CD4-positive, alpha-beta memory T cell (primary cell): ENCODE measurements around the gene SERPINA6. TPM values are rescaled to one million over a fixed set of nuclear protein-coding genes. Genes with fewer than 3 reads are reported as not detected.
"Not testable (repeated sequence)": the region's sequence is repeated elsewhere in the genome, so short reads cannot be mapped to it uniquely, and the experiment has no call there.

Source experiments
- CTCF ChIA-PET: fragments of 350-600 bp; sonication (Branson Sonifier 250); formaldehyde crosslinking; loops from one replicate; lab custom pipeline; 2021; ENCODE audit warnings: inconsistent platforms; ENCODE audit not compliant: partially characterized antibody; lab: Charles Lee
- POLR2A ChIA-PET: fragments of 350-600 bp; sonication (Branson Sonifier 250); formaldehyde crosslinking; loops from one replicate; lab custom pipeline; 2021; ENCODE audit not compliant: partially characterized antibody; lab: Charles Lee
- DNase-seq, 5 donors: peaks; one replicate each; pipeline versions ENCODE4 v3.0.0 to v3.0.0-alpha.2; 2020 to 2022; ENCODE audit warnings: mixed read lengths in 1 of 5
- H3K27ac ChIP-seq: one replicate; pipeline ENCODE4 v1.7.0; 2013; ENCODE audit warnings: low read depth, low read length
- H3K27me3 ChIP-seq: 2 replicates; pipeline ENCODE4 v1.7.0; 2013; ENCODE audit warnings: mild to moderate bottlenecking, low read length, moderate library complexity; ENCODE audit not compliant: insufficient read depth
- H3K36me3 ChIP-seq: 2 replicates; pipeline ENCODE4 v1.7.0; 2013; ENCODE audit warnings: mild to moderate bottlenecking, low read length, moderate library complexity; ENCODE audit not compliant: insufficient read depth
- H3K4me1 ChIP-seq: 2 replicates; pipeline ENCODE4 v1.7.0; 2013; ENCODE audit warnings: mild to moderate bottlenecking, low read length, moderate library complexity; ENCODE audit not compliant: insufficient read depth
- H3K4me3 ChIP-seq, 2 donors: one replicate each; pipeline ENCODE4 v1.7.0; 2013; ENCODE audit warnings: low read length in 2 of 2, mild to moderate bottlenecking in 1 of 2
- H3K9me3 ChIP-seq, 2 donors: one replicate each; pipeline ENCODE4 v1.7.0; 2013; ENCODE audit warnings: low read length in 2 of 2, control low read depth in 1 of 2; ENCODE audit not compliant: control insufficient read depth in 1 of 2
- H3K27ac Mint-ChIP-seq, 7 donors: one replicate each; pipeline ENCODE4 v1.8.0; 2020 to 2021; ENCODE audit warnings: mixed read lengths in 7 of 7, mild to moderate bottlenecking in 6 of 7, inconsistent platforms in 3 of 7, moderate library complexity in 3 of 7
- H3K27me3 Mint-ChIP-seq, 2 donors: one replicate each; pipeline ENCODE4 v1.8.0; 2020 to 2021; ENCODE audit warnings: mixed read lengths in 2 of 2
- H3K36me3 Mint-ChIP-seq, 2 donors: one replicate each; pipeline ENCODE4 v1.8.0; 2020 to 2021; ENCODE audit warnings: mixed read lengths in 2 of 2, inconsistent platforms in 1 of 2, mild to moderate bottlenecking in 1 of 2
- H3K4me1 Mint-ChIP-seq, 4 donors: one replicate each; pipeline ENCODE4 v1.8.0; 2020 to 2021; ENCODE audit warnings: mixed read lengths in 4 of 4, mild to moderate bottlenecking in 1 of 4
- H3K4me3 Mint-ChIP-seq, 8 donors: one replicate each; pipeline ENCODE4 v1.8.0; 2020 to 2021; ENCODE audit warnings: mixed read lengths in 8 of 8, mild to moderate bottlenecking in 7 of 8, moderate library complexity in 6 of 8, inconsistent platforms in 3 of 8
- H3K9me3 Mint-ChIP-seq, 8 donors: one replicate each; pipeline ENCODE4 v1.8.0; 2020 to 2021; ENCODE audit warnings: mixed read lengths in 8 of 8, mild to moderate bottlenecking in 5 of 8, inconsistent platforms in 3 of 8, moderate library complexity in 1 of 8
- intact Hi-C: fragments of 100-400 bp; cut with micrococcal nuclease; formaldehyde crosslinking; loops from one replicate; pipeline ENCODE4 v1.15.1; 2023
- polyA plus RNA-seq, 2 donors: library from polyadenylated mRNA; unstranded; fragments of 300-500 nt; fragmentation: Illumina TruSeq; gene quantifications; one replicate each; pipeline ENCODE4 v1.2.3, GENCODE V29; 2021
- total RNA-seq, 2 experiments: library from RNA; stranded (reverse); gene quantifications; one replicate each; pipeline ENCODE4 v1.2.3, GENCODE V29; 2021

The SERPINA6 gene
- total and polyA plus RNA-seq, 4 experiments from 2014 or later = not detected

- CTCF ChIA-PET = no interaction called here
- H3K9me3 Mint-ChIP-seq = peaks cover 0 to 5% (median 3%) of the 10 kb centered on the region in 8 donors
- intact Hi-C loops = no loop called here
- POLR2A ChIA-PET = no interaction called here
- H3K4me3 ChIP-seq = no peak overlapping the region
- H3K4me1 Mint-ChIP-seq = no peaks in the 10 kb centered on the region
- DNase-seq = no peak
- H3K27ac Mint-ChIP-seq = no peak overlapping the region
- H3K27me3 ChIP-seq = no peaks in the 10 kb centered on the region
- no peaks in the 10 kb centered on the region for H3K4me1 ChIP-seq
- H3K4me3 Mint-ChIP-seq = no peak overlapping the region
- no peaks in the 10 kb centered on the region for H3K9me3 ChIP-seq
- H3K36me3 ChIP-seq = no peaks in the 10 kb centered on the region
- no peak overlapping the region for H3K27ac ChIP-seq
- H3K27me3 Mint-ChIP-seq = peaks cover 8 to 19% of the 10 kb centered on the region in 2 donors
- peaks cover 0 to under 1% of the 10 kb centered on the region in 2 donors for H3K36me3 Mint-ChIP-seq
These were observed 25.0 kb downstream of the SERPINA6 start for GRCh38 chr14:94298130-94298529.

GRCh38 chr14:94296181-94296545 lies 27.0 kb downstream of the SERPINA6 start:
- peaks cover 8 to 19% of the 10 kb centered on the region in 2 donors for H3K27me3 Mint-ChIP-seq
- DNase-seq, intact Hi-C loops, H3K27me3 ChIP-seq, CTCF ChIA-PET, H3K4me1 ChIP-seq, H3K4me3 Mint-ChIP-seq, H3K36me3 Mint-ChIP-seq, H3K27ac Mint-ChIP-seq, H3K9me3 Mint-ChIP-seq, H3K4me3 ChIP-seq, POLR2A ChIA-PET, H3K36me3 ChIP-seq, H3K27ac ChIP-seq, H3K9me3 ChIP-seq, H3K4me1 Mint-ChIP-seq: not testable (repeated sequence)

GRCh38 chr14:94295360-94296180 lies 27.6 kb downstream of the SERPINA6 start:
- ChIA-PET CTCF (interaction anchor here (0.6 kb wide), 1 partner anchor 163 kb away, joined by 3 read pairs; no protein-coding TSS in a partner anchor), POLR2A (no interaction called here)
- no peaks in the 10 kb centered on the region for H3K9me3 ChIP-seq
- H3K27ac Mint-ChIP-seq = no peak overlapping the region
- H3K27ac ChIP-seq = no peak overlapping the region
- intact Hi-C loops = no loop called here
- peaks cover 0 to 3% (median under 1%) of the 10 kb centered on the region in 8 donors for H3K9me3 Mint-ChIP-seq
- no peaks in the 10 kb centered on the region for H3K27me3 ChIP-seq
- no peaks in the 10 kb centered on the region for H3K36me3 ChIP-seq
- H3K36me3 Mint-ChIP-seq = no peaks in the 10 kb centered on the region
- no peaks in the 10 kb centered on the region for H3K4me1 ChIP-seq
- no peaks in the 10 kb centered on the region for H3K4me1 Mint-ChIP-seq
- no peak overlapping the region for H3K4me3 Mint-ChIP-seq
- no peak for DNase-seq
- H3K27me3 Mint-ChIP-seq = peaks cover 8 to 19% of the 10 kb centered on the region in 2 donors
- no peak overlapping the region for H3K4me3 ChIP-seq

DNA sequence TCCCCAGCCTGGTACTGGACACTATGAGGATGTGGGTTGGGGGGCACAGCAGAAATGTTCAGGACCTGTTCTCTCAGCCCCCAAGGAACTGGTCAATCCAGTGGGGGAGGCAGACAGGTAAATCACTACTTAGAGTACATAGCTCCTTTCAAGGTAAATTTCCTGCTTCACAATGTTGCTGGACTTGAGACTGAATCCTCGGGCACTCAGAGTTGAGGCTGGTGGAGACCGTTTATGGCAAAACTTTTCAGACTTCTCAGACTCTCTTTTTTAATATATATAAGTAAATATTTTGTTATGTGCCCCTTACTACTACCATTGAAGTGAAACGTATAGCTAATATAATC lies 29.6 kb downstream of the SERPINA6 start:
- CTCF ChIA-PET = no interaction called here
- Mint-ChIP-seq H3K4me3 (no peak overlapping the region), H3K27ac (no peak overlapping the region), H3K9me3 (peaks cover 0 to 2% (median 0%) of the 10 kb centered on the region in 8 donors), H3K4me1 (no peaks in the 10 kb centered on the region), H3K27me3 (peaks cover 3 to 14% of the 10 kb centered on the region in 2 donors), H3K36me3 (no peaks in the 10 kb centered on the region)
- Histone ChIP-seq H3K4me1 (no peaks in the 10 kb centered on the region), H3K27me3 (no peaks in the 10 kb centered on the region), H3K36me3 (no peaks in the 10 kb centered on the region), H3K27ac (no peak overlapping the region), H3K9me3 (no peaks in the 10 kb centered on the region), H3K4me3 (no peak overlapping the region)
- POLR2A ChIA-PET = no interaction called here
- intact Hi-C loops = no loop called here
- DNase-seq = no peak

DNA sequence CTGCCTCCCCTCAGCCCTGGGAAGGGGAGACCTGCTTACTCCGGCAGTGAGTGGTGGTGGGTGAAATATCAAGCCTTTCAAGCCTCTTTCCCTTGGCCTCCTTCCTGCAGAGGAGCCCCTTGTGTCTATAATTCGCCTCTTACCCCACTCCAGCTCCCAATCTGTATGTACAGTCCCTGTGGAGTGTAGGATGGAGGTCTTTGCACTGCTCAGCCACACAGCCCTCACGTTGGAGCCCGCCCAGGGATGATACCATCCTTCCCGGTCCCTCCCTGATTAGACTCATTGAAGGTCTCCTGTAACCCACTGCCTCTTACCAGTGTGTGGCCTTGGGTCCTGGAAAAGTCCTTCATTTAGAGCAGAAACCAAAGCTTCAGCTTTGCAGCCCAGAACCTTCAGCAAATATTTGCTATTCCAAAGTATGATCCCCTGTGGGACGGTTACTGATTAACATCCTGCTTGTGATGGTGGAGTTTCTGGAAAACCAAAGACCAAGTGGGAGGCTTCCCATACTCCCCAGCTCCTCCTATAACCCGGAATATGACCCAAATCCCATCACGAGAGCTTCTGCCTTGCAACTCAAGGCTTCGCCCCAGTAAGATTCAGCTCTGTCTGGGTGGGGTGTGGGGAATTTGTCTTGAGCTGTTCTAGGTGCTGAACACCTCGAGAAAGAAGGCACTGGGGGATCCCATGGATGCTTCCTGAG lies 30.1 kb downstream of the SERPINA6 start, which contains the start of gene SERPINA10:
SERPINA10 (minus strand) TSS at position 397 of the 706 bp plus-strand sequence. CDS start 2,675 bp downstream, outside the sequence.
- Histone ChIP-seq H3K4me1 (no peaks in the 10 kb centered on the region), H3K4me3 (no peak within 1 kb of the TSS), H3K27me3 (no peaks in the 10 kb centered on the region), H3K9me3 (no peaks in the 10 kb centered on the region), H3K27ac (no peak within 1 kb of the TSS), H3K36me3 (no peaks in the 10 kb centered on the region)
- Mint-ChIP-seq H3K36me3 (no peaks in the 10 kb centered on the region), H3K9me3 (peaks cover 0 to 2% (median 0%) of the 10 kb centered on the region in 8 donors), H3K4me1 (no peaks in the 10 kb centered on the region), H3K27me3 (peaks cover 3 to 14% of the 10 kb centered on the region in 2 donors), H3K27ac (no peak within 1 kb of the TSS), H3K4me3 (no peak within 1 kb of the TSS)
- no peak for DNase-seq
- ChIA-PET CTCF (no interaction called here), POLR2A (no interaction called here)
- intact Hi-C loops = no loop called here

DNA sequence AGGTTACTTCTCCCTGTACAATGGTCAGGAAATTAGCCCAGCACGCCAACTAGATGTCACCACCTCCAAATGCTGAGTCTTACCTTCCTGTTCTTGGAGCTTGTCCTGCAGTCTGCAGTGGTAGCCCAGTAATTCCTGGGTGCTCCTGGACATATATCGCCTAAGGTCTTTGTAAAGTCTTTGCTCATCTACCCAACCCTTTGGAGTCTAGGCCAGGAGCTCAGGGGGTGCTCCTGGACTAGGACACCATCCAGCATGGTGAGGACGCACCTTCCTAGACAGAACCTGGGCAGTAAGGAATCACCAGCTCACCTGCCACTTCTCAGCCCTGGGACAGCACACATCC lies 30.6 kb downstream of the SERPINA6 start:
- Histone ChIP-seq H3K36me3 (no peaks in the 10 kb centered on the region), H3K4me3 (no peak overlapping the region), H3K9me3 (no peaks in the 10 kb centered on the region), H3K27me3 (no peaks in the 10 kb centered on the region), H3K27ac (no peak overlapping the region), H3K4me1 (no peaks in the 10 kb centered on the region)
- DNase-seq = no peak
- H3K36me3 Mint-ChIP-seq = no peaks in the 10 kb centered on the region
- intact Hi-C loops = no loop called here
- H3K9me3 Mint-ChIP-seq = peaks cover 0 to 2% (median 0%) of the 10 kb centered on the region in 8 donors
- POLR2A ChIA-PET = no interaction called here
- no peak overlapping the region for H3K4me3 Mint-ChIP-seq
- CTCF ChIA-PET = no interaction called here
- H3K27ac Mint-ChIP-seq = no peak overlapping the region
- H3K27me3 Mint-ChIP-seq = peaks cover 3 to 14% of the 10 kb centered on the region in 2 donors
- no peaks in the 10 kb centered on the region for H3K4me1 Mint-ChIP-seq

DNA sequence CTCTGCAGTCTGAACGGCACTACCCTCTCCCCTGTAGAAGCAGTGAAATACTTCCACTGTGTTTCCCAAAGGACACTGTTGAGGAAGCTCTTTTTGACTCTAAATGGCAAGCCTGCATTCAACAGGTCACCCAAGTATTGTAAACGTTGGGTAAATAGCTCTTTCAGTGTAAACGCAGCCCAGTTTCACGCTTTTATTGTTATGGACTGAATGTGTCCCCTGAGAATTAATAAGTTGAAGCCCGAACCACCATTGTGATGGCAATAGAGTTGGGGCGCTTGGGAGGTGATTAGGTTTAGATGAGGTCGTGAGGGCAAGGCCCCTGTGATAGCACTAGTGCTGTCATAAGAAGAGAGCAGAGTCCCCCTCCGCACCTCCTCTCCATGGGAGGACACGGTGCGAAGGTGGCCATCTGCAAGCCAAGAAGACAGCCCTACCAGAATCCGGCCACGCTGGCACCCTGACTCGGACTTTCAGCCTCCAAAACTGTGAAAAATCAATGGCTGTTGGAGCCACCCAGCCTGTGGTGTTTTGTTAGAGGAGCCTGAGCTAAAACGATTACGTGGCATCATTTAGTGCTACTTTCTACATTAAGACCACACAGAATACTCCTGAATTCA lies 31.1 kb downstream of the SERPINA6 start:
- Mint-ChIP-seq H3K4me3 (no peak overlapping the region), H3K27me3 (peaks cover 3 to 12% of the 10 kb centered on the region in 2 donors), H3K36me3 (no peaks in the 10 kb centered on the region), H3K4me1 (no peaks in the 10 kb centered on the region), H3K9me3 (peaks cover 0 to 2% (median 0%) of the 10 kb centered on the region in 8 donors), H3K27ac (no peak overlapping the region)
- H3K27ac ChIP-seq = no peak overlapping the region
- POLR2A ChIA-PET = no interaction called here
- CTCF ChIA-PET = no interaction called here
- H3K4me1 ChIP-seq = no peaks in the 10 kb centered on the region
- H3K4me3 ChIP-seq = no peak overlapping the region
- no peak for DNase-seq
- H3K36me3 ChIP-seq = no peaks in the 10 kb centered on the region
- no peaks in the 10 kb centered on the region for H3K9me3 ChIP-seq
- H3K27me3 ChIP-seq = no peaks in the 10 kb centered on the region
- intact Hi-C loops = no loop called here
